WI38 (cell line): ENCODE data around the gene NGDN.

ENCODE experiments used
- H3K4me3 ChIP-seq: 2 replicates; pipeline ENCODE4 v1.5.1; 2011; ENCODE audit warnings: low read depth, mild to moderate bottlenecking, control low read depth, low read length
- TF ChIP-seq, protein P1 (sequence below): IDR thresholded peaks from 2 replicates; pipeline ENCODE4 v1.5.1; 2012; ENCODE audit warnings: low read depth, mild to moderate bottlenecking, control low read depth, low read length

NGDN gene

GRCh38 chr14:23513818-23514643, 44.5 kb downstream of the NGDN start:
- TF ChIP-seq, protein P1, sequence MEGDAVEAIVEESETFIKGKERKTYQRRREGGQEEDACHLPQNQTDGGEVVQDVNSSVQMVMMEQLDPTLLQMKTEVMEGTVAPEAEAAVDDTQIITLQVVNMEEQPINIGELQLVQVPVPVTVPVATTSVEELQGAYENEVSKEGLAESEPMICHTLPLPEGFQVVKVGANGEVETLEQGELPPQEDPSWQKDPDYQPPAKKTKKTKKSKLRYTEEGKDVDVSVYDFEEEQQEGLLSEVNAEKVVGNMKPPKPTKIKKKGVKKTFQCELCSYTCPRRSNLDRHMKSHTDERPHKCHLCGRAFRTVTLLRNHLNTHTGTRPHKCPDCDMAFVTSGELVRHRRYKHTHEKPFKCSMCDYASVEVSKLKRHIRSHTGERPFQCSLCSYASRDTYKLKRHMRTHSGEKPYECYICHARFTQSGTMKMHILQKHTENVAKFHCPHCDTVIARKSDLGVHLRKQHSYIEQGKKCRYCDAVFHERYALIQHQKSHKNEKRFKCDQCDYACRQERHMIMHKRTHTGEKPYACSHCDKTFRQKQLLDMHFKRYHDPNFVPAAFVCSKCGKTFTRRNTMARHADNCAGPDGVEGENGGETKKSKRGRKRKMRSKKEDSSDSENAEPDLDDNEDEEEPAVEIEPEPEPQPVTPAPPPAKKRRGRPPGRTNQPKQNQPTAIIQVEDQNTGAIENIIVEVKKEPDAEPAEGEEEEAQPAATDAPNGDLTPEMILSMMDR = no peak
- no peak overlapping the region for H3K4me3 ChIP-seq

DNA sequence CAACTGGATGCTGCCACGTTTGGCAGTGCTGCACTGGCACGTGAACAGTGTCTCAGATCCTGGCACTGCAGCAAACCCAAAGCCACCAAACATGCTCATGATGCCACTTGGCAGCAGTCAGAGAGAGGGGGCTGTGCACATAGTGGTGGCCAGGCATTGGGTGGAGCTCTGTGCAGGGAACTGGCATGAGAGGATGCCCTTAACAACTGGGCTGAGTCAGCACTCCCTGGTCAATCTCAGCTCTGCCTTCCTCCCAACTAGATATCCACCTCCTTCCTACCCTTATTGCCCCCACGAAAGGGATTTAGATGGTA, 45.1 kb downstream of the NGDN start:
- H3K4me3 ChIP-seq = no peak overlapping the region
- TF ChIP-seq, protein P1 = no peak

- H3K4me3 ChIP-seq = no peak overlapping the region
- TF ChIP-seq, protein P1 = no peak
Observed at GRCh38 chr14:23517650-23518326, 48.3 kb downstream of the NGDN start.

GRCh38 chr14:23518709-23519108, 49.2 kb downstream of the NGDN start:
- TF ChIP-seq, protein P1 = no peak
- no peak overlapping the region for H3K4me3 ChIP-seq

DNA sequence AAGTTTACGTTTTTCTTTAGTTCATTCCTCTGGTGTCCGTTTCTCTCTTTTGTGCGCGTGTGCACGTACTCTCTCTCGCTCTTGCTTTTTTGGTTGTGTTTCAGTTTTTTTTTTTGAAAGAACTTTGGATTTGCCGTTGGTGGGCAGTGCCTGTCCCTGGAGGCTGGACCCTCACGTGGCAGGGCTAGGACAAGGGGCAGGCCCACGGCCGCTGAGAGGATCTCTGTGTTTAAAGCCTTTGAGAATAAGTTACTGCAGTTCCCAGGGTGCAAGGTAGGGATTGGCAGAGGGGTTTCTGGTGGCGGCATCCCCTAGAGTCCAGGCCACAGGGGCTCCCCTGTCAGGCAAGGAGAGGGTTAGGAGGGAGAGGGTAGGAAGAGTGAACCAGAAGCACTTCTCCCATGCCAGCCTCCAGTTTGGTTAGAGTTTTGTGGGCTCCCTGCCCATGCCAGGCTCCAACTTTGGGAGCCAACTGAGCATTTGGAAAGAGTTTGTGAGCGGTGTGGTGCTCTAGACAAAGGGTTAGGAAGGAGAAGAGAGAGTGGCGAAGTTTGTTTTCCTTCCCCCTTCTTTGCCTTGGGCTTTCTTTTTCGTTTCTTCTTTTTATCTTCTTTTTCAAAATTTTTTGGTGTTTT, 51.5 kb downstream of the NGDN start:
- TF ChIP-seq, protein P1 = no peak
- H3K4me3 ChIP-seq = no peak overlapping the region

DNA sequence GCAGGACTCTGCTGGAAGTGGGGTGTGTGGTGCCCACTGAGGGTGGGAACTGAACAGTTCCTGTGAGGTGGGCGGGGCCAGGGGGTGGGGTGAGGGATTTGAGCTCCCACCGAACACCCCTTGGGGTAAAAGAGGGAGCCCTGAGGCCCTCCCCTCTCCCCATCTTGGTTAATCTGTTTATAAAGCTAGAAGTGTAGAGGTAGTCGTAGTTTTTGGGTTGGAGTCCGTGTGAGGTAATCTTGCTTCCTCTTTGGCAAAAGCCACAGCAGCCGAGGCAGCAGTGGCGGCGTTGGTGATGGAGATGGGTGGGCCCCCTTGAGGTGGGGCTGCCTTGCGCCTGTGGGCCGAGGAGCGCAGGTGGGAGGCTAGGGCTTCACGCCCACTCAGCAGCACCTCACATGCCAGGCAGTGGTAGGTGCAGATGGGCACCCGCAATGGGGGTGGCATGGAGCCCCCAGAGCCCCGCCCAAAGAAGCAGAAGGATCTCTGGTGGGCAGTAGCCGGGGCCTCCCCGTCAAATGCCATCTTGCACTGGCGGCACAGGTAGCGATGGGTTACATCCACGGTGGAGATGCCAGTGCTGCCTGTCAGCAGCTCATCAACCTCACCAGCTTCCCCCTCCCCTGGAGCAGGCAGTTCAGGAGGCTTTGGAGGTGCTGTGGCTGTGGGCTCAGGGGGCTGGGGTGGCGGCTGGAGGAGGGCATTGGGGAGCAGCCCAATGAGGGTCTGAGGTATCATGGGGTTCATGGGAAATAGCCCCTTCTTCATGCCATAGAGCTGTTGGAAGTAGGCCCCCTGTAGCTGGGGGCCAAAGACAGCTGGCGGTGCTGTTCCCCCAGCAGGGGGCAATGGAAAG, 52.5 kb downstream of the NGDN start:
- no peak overlapping the region for H3K4me3 ChIP-seq
- TF ChIP-seq, protein P1 = no peak
